ENCODE measurements around the gene IDUA. TPM values are rescaled to one million over a fixed set of nuclear protein-coding genes. Genes with fewer than 3 reads are reported as not detected.

The IDUA gene
- total RNA-seq, 5 donors from 2014 or later (not counting 1 experiment from before 2014, with no cell fraction given) = 60.4 to 96.5 (median 78.7) TPM

- H3K4me1 ChIP-seq (ENCODE audit: control insufficient read depth in 1 of 2, extremely low read depth in 1 of 2, insufficient read depth in 2 of 2, low read length in 2 of 2) = peaks cover 0 to 2% of the 10 kb centered on the region in 2 experiments
- Mint-ChIP-seq H3K4me3 (peak overlapping the region in 1 of 3 donors; percentile 30), H3K4me1 (peaks cover 0 to 5% (median 2%) of the 10 kb centered on the region in 3 donors), H3K27ac (no peak overlapping the region), H3K36me3 (no peaks in the 10 kb centered on the region), H3K27me3 (peaks cover 16 to 18% of the 10 kb centered on the region in 2 donors), H3K9me3 (no peaks in the 10 kb centered on the region)
- H3K9me3 ChIP-seq = no peaks in the 10 kb centered on the region
- no peak overlapping the region for H3K4me3 ChIP-seq (ENCODE audit: control insufficient read depth in 1 of 2, extremely low read depth in 1 of 2, low read length in 1 of 2)
- ChIA-PET POLR2A (no interaction called here), CTCF (no interaction called here)
- 100% methylated on average over 3 of the region's 8 CpGs for WGBS (ENCODE audit: insufficient coverage)
- no peaks in the 10 kb centered on the region for H3K36me3 ChIP-seq (ENCODE audit: control insufficient read depth in 2 of 2, extremely low read depth in 1 of 2, insufficient read depth in 1 of 2, low read length in 1 of 2)
- peaks cover 0 to 40% of the 10 kb centered on the region in 2 experiments for H3K27me3 ChIP-seq (replicated peaks in 1 of 2; ENCODE audit: control insufficient read depth in 2 of 2, extremely low read depth in 1 of 2, insufficient read depth in 2 of 2, low read length in 1 of 2)
- H3K27ac ChIP-seq (ENCODE audit: low read length) = no peak overlapping the region
- DNase-seq (no peak), ATAC-seq (replicated peaks in 1 of 4) (no peak)
These were observed 55.1 kb downstream of the IDUA start for GRCh38 chr4:1041936-1042330.

DNA sequence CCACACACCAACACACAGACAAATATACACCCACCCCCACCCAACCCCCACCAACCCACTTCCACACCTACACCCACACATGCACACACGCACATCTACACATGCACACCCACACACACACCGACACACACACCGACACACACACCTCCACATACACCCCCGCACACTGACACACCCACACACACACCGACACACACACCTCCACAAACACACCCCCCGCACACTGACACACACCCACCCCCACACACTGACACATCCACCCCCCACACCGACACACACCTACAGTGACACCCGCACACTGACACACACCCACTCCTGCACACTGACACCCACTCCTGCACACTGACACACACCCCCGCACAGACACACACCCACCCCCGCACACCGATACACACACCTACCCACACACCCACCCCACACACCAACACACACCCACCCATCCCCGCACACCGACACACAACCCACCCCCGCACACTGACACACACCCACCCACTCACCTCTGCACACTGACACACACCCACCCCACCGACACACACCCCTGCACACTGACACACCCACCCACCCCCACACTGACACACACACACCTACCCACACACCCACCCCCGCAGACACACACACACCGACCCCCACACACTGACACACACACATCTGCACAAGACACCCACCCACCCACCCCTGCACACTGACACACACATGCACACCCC is 55.7 kb downstream of the IDUA start:
- Histone ChIP-seq H3K27ac (ENCODE audit: low read length) (no peak overlapping the region), H3K4me1 (ENCODE audit: control insufficient read depth in 1 of 2, extremely low read depth in 1 of 2, insufficient read depth in 2 of 2, low read length in 2 of 2) (peaks cover 0 to 2% of the 10 kb centered on the region in 2 experiments), H3K4me3 (ENCODE audit: control insufficient read depth in 1 of 2, extremely low read depth in 1 of 2, low read length in 1 of 2) (no peak overlapping the region), H3K36me3 (ENCODE audit: control insufficient read depth in 2 of 2, extremely low read depth in 1 of 2, insufficient read depth in 1 of 2, low read length in 1 of 2) (no peaks in the 10 kb centered on the region), H3K9me3 (no peaks in the 10 kb centered on the region), H3K27me3 (replicated peaks in 1 of 2; ENCODE audit: control insufficient read depth in 2 of 2, extremely low read depth in 1 of 2, insufficient read depth in 2 of 2, low read length in 1 of 2) (peaks cover 0 to 45% of the 10 kb centered on the region in 2 experiments)
- ChIA-PET CTCF (no interaction called here), POLR2A (no interaction called here)
- H3K27me3 Mint-ChIP-seq = peaks cover 20% of the 10 kb centered on the region in 2 donors
- no peak overlapping the region for H3K4me3 Mint-ChIP-seq
- no peak for DNase-seq
- no peaks in the 10 kb centered on the region for H3K36me3 Mint-ChIP-seq
- H3K27ac Mint-ChIP-seq = no peak overlapping the region
- ATAC-seq (replicated peaks in 1 of 4) = no peak
- H3K9me3 Mint-ChIP-seq = no peaks in the 10 kb centered on the region
- WGBS (ENCODE audit: insufficient coverage) = 81% methylated on average over 10 of the region's 17 CpGs
- peaks cover 2 to 6% (median 3%) of the 10 kb centered on the region in 3 donors for H3K4me1 Mint-ChIP-seq

DNA sequence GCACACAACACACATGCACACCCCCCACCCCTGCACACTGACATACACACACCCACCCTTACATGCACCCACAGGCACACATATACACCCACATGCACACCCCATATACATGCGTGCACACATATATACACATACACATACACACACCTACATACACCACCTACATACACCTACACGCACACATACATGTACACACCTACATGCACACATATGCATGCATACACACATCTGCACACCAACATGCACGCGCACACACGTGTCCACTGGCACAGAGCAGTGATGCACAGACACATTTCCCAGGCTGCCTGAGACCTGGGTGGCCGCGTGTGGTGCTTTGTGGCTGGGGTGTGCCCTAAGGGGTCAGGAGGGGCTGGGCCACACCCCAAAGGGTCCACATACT is 56.3 kb downstream of the IDUA start:
- H3K36me3 Mint-ChIP-seq = no peaks in the 10 kb centered on the region
- Histone ChIP-seq H3K9me3 (no peaks in the 10 kb centered on the region), H3K4me3 (ENCODE audit: control insufficient read depth in 1 of 2, extremely low read depth in 1 of 2, low read length in 1 of 2) (no peak overlapping the region), H3K27me3 (replicated peaks in 1 of 2; ENCODE audit: control insufficient read depth in 2 of 2, extremely low read depth in 1 of 2, insufficient read depth in 2 of 2, low read length in 1 of 2) (peaks cover 0 to 52% of the 10 kb centered on the region in 2 experiments), H3K4me1 (ENCODE audit: control insufficient read depth in 1 of 2, extremely low read depth in 1 of 2, insufficient read depth in 2 of 2, low read length in 2 of 2) (peaks cover 0 to 2% of the 10 kb centered on the region in 2 experiments), H3K36me3 (ENCODE audit: control insufficient read depth in 2 of 2, extremely low read depth in 1 of 2, insufficient read depth in 1 of 2, low read length in 1 of 2) (no peaks in the 10 kb centered on the region), H3K27ac (ENCODE audit: low read length) (no peak overlapping the region)
- H3K4me3 Mint-ChIP-seq = no peak overlapping the region
- peaks cover 2 to 6% (median 6%) of the 10 kb centered on the region in 3 donors for H3K4me1 Mint-ChIP-seq
- ATAC-seq (replicated peaks in 1 of 4) (no peak), DNase-seq (no peak)
- H3K9me3 Mint-ChIP-seq = no peaks in the 10 kb centered on the region
- POLR2A ChIA-PET = no interaction called here
- H3K27me3 Mint-ChIP-seq = peaks cover 26% of the 10 kb centered on the region in 2 donors
- H3K27ac Mint-ChIP-seq = no peak overlapping the region
- CTCF ChIA-PET = no interaction called here
- 78% methylated on average over 7 of the region's 7 CpGs for WGBS (ENCODE audit: insufficient coverage)

- Histone ChIP-seq H3K27ac (ENCODE audit: low read length) (no peak overlapping the region), H3K4me3 (ENCODE audit: control insufficient read depth in 1 of 2, extremely low read depth in 1 of 2, low read length in 1 of 2) (no peak overlapping the region), H3K27me3 (replicated peaks in 1 of 2; ENCODE audit: control insufficient read depth in 2 of 2, extremely low read depth in 1 of 2, insufficient read depth in 2 of 2, low read length in 1 of 2) (peaks cover 0 to 59% of the 10 kb centered on the region in 2 experiments), H3K36me3 (ENCODE audit: control insufficient read depth in 2 of 2, extremely low read depth in 1 of 2, insufficient read depth in 1 of 2, low read length in 1 of 2) (no peaks in the 10 kb centered on the region), H3K4me1 (ENCODE audit: control insufficient read depth in 1 of 2, extremely low read depth in 1 of 2, insufficient read depth in 2 of 2, low read length in 2 of 2) (peaks cover 0 to 2% of the 10 kb centered on the region in 2 experiments), H3K9me3 (no peaks in the 10 kb centered on the region)
- no peaks in the 10 kb centered on the region for H3K9me3 Mint-ChIP-seq
- WGBS (ENCODE audit: insufficient coverage) = 26% methylated on average over 33 of the region's 36 CpGs
- H3K27ac Mint-ChIP-seq = no peak overlapping the region
- DNase-seq (peak in 1 of 35 experiments; percentile 25), ATAC-seq (replicated peaks in 1 of 4) (no peak)
- POLR2A ChIA-PET = no interaction called here
- H3K27me3 Mint-ChIP-seq = peaks cover 29 to 31% of the 10 kb centered on the region in 2 donors
- CTCF ChIA-PET = no interaction called here
- H3K4me1 Mint-ChIP-seq = peaks cover 2 to 6% (median 6%) of the 10 kb centered on the region in 3 donors
- H3K4me3 Mint-ChIP-seq = no peak overlapping the region
- H3K36me3 Mint-ChIP-seq = no peaks in the 10 kb centered on the region
These were observed 57.0 kb downstream of the IDUA start for GRCh38 chr4:1043651-1044468.

DNA sequence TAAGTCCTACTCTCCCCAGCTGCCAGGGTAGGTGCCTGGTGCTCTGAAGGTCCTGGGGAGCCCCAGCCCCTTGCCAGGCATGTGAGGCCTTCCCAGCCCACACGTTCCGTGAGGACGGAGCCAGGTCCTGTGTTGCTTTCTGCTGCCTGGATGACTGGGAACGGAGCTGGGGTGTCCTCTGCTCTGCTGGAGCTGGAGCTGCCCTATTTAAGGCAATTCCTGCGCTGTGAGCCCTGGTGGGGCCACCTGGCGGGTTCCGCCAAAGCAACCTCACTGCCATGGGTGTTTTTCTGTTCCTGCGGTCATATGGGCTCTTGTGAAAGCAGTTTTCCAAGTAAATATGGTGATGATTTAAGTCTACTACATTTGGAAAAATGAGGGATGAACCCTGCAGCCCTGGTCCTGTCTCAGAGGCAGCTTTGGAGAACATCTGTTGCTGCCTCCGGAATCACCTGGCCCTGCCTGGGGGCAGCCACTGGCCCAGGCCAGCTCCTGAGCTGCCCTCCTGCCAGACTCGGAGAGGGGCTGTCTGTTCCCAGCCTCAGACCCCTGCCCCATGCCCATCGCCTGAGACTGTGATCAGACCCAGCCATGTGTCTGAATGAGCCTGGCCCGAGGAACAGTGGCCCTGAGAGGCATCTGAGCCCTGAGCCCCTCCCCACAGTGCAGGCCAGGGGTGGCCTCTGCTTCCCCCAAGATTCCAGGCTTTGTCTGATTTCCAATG is 57.8 kb downstream of the IDUA start:
- ChIA-PET POLR2A (no interaction called here), CTCF (no interaction called here)
- H3K27ac Mint-ChIP-seq = no peak overlapping the region
- peaks cover 35% of the 10 kb centered on the region in 2 donors for H3K27me3 Mint-ChIP-seq
- WGBS (ENCODE audit: insufficient coverage) = 91% methylated on average over 10 of the region's 12 CpGs
- H3K36me3 Mint-ChIP-seq = no peaks in the 10 kb centered on the region
- no peaks in the 10 kb centered on the region for H3K9me3 Mint-ChIP-seq
- no peak overlapping the region for H3K4me3 Mint-ChIP-seq
- Histone ChIP-seq H3K27me3 (replicated peaks in 1 of 2; ENCODE audit: control insufficient read depth in 2 of 2, extremely low read depth in 1 of 2, insufficient read depth in 2 of 2, low read length in 1 of 2) (peaks cover 0 to 67% of the 10 kb centered on the region in 2 experiments), H3K9me3 (no peaks in the 10 kb centered on the region), H3K27ac (ENCODE audit: low read length) (no peak overlapping the region), H3K36me3 (ENCODE audit: control insufficient read depth in 2 of 2, extremely low read depth in 1 of 2, insufficient read depth in 1 of 2, low read length in 1 of 2) (no peaks in the 10 kb centered on the region), H3K4me3 (ENCODE audit: control insufficient read depth in 1 of 2, extremely low read depth in 1 of 2, low read length in 1 of 2) (no peak overlapping the region), H3K4me1 (ENCODE audit: control insufficient read depth in 1 of 2, extremely low read depth in 1 of 2, insufficient read depth in 2 of 2, low read length in 2 of 2) (peaks cover 0 to 2% of the 10 kb centered on the region in 2 experiments)
- H3K4me1 Mint-ChIP-seq = peaks cover 2 to 6% (median 6%) of the 10 kb centered on the region in 3 donors
- DNase-seq = no peak
- ATAC-seq (replicated peaks in 1 of 4) = no peak

DNA sequence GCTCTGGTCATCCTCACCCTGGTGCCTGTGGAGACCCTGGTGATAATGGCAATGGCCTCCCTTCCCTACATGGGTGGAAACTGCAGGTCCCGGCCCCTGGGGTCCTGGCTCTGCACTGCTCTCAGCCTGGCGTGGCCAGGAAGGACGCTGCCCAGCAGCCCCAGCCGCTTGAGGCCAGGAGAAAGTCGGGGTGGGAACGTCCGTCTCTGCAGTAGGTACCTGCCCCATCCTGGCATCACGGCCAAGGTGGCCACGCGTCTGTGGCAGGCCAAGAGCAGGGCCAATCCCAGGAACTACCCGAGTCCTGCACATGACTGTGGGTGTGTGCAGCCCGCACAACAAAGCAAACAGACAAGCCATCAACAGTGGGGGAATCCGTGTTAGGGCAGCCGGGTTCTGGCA is 58.4 kb downstream of the IDUA start:
- Histone ChIP-seq H3K27ac (ENCODE audit: low read length) (no peak overlapping the region), H3K27me3 (replicated peaks in 1 of 2; ENCODE audit: control insufficient read depth in 2 of 2, extremely low read depth in 1 of 2, insufficient read depth in 2 of 2, low read length in 1 of 2) (peaks cover 0 to 69% of the 10 kb centered on the region in 2 experiments), H3K9me3 (no peaks in the 10 kb centered on the region), H3K4me3 (ENCODE audit: control insufficient read depth in 1 of 2, extremely low read depth in 1 of 2, low read length in 1 of 2) (no peak overlapping the region), H3K4me1 (ENCODE audit: control insufficient read depth in 1 of 2, extremely low read depth in 1 of 2, insufficient read depth in 2 of 2, low read length in 2 of 2) (peaks cover 0 to 2% of the 10 kb centered on the region in 2 experiments), H3K36me3 (ENCODE audit: control insufficient read depth in 2 of 2, extremely low read depth in 1 of 2, insufficient read depth in 1 of 2, low read length in 1 of 2) (no peaks in the 10 kb centered on the region)
- Mint-ChIP-seq H3K4me1 (peaks cover 2 to 6% (median 6%) of the 10 kb centered on the region in 3 donors), H3K27ac (no peak overlapping the region), H3K36me3 (no peaks in the 10 kb centered on the region), H3K9me3 (no peaks in the 10 kb centered on the region), H3K27me3 (peaks cover 35% of the 10 kb centered on the region in 2 donors), H3K4me3 (no peak overlapping the region)
- ATAC-seq (replicated peaks in 1 of 4) (no peak), DNase-seq (no peak)
- 80% methylated on average over 14 of the region's 14 CpGs for WGBS (ENCODE audit: insufficient coverage)
- ChIA-PET POLR2A (no interaction called here), CTCF (no interaction called here)

Data from T-cell (primary cell).